DND-41 (cell line): ENCODE data around the gene TOP3B.

Experiments
- EZH2 ChIP-seq: IDR thresholded peaks from 3 replicates; pipeline ENCODE4 v1.6.1; 2012; ENCODE audit warnings: borderline replicate concordance, low read depth, mild to moderate bottlenecking, moderate library complexity, low read length, inconsistent platforms; ENCODE audit not compliant: severe bottlenecking
- TF ChIP-seq, protein P1 (sequence below): IDR thresholded peaks from 2 replicates; pipeline ENCODE4 v1.5.1; 2012; ENCODE audit warnings: borderline replicate concordance, low read length, moderate library complexity, mild to moderate bottlenecking; ENCODE audit not compliant: poor library complexity, severe bottlenecking; ENCODE audit errors: extremely low read depth

DNA sequence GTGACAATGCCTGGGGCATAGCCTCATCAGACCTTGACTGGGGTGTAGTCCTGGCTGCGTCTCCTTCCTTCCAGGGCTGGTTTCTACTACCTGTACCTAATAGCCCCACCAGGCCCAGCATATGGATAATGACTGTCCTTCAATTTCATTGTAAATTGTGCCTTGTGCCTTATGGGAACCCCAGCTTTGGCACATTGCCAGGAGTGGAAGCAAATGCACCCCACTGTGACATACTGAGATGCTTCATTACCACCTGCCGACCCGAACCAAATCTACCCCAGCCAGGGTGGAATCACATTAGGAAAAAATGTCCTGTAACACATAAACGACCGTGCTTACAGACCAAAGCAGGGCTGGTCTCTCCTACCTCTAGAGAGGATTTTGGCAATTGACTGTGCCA, 7.3 kb downstream of the TOP3B start:
- TF ChIP-seq, protein P1, sequence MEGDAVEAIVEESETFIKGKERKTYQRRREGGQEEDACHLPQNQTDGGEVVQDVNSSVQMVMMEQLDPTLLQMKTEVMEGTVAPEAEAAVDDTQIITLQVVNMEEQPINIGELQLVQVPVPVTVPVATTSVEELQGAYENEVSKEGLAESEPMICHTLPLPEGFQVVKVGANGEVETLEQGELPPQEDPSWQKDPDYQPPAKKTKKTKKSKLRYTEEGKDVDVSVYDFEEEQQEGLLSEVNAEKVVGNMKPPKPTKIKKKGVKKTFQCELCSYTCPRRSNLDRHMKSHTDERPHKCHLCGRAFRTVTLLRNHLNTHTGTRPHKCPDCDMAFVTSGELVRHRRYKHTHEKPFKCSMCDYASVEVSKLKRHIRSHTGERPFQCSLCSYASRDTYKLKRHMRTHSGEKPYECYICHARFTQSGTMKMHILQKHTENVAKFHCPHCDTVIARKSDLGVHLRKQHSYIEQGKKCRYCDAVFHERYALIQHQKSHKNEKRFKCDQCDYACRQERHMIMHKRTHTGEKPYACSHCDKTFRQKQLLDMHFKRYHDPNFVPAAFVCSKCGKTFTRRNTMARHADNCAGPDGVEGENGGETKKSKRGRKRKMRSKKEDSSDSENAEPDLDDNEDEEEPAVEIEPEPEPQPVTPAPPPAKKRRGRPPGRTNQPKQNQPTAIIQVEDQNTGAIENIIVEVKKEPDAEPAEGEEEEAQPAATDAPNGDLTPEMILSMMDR = no peak
- no peak for TF ChIP-seq EZH2
